ENCODE data around the gene CENPE. TPM values are rescaled to one million over a fixed set of nuclear protein-coding genes. Genes with fewer than 3 reads are reported as not detected.
A peak's percentile ranks its signal among the peaks of the same experiment; 100 is the strongest.

CENPE gene
- total RNA-seq, 1 donor from 2014 or later = 13.5 TPM

- DNase-seq (ENCODE audit: low read depth in 2 of 2) = peak in 1 of 2 donors; percentile 44
These were observed 61.3 kb downstream of the CENPE start for GRCh38 chr4:103136671-103137445.

DNA sequence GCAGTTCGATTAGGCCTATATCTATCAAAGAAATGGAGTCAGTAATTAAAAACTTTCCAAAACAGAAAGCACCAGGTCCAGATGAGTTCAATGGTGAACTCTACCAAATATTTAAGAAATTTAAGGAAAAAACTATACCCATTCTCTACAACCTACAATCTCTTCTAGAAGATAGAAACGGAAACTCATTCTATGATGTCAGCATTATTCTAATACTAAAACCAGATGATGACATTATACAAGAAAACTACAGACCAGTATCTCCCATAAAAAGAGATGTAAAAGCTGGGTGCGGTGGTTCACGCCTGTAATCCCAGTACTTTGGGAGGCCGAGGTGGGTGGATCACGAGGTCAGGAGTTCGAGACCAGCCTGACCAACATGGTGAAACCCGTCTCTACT lies 69.0 kb downstream of the CENPE start:
- DNase-seq (ENCODE audit: low read depth in 2 of 2) = no peak

DNA sequence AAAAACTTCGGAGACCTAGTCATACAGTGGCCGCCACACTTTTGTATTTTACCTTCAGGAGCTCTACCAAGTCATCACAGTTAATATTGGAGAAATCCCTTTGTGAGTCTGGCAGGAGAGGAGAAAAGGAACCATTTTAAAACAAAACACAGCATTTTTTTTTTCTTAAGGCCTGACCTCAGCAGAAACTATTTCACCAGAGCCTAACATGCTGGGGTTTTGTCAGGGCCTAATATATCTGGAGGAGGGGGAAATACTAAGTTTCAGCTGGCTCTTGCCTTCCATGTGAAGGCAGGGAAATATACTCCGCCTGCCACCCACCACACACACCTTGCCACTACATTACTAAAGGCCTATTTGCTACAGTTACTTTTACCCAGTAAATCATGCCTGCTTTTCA lies 72.0 kb downstream of the CENPE start:
- no peak for DNase-seq (ENCODE audit: low read depth in 2 of 2)

GRCh38 chr4:103123114-103123513 lies 75.0 kb downstream of the CENPE start:
- DNase-seq (ENCODE audit: low read depth in 2 of 2) = no peak

DNA sequence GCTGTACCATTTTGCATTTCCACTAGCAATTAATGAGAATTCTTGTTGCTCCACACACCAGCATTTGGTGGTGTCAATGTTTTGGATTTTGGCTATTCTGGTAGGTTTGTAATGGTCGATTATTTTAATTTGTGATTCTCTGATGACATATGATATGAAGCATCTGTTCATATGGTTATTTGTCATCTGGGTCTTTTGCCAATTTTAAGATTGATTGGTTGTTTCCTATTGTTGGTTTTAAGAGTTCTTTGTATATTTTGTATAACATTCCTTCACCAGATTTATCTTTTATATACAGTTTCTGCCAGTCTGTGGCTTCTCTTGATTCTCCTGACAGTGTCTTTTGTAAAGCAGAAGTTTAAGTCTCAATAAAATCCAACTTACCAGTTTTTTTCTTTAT lies 80.0 kb downstream of the CENPE start:
- no peak for DNase-seq (ENCODE audit: low read depth in 2 of 2)

DNA sequence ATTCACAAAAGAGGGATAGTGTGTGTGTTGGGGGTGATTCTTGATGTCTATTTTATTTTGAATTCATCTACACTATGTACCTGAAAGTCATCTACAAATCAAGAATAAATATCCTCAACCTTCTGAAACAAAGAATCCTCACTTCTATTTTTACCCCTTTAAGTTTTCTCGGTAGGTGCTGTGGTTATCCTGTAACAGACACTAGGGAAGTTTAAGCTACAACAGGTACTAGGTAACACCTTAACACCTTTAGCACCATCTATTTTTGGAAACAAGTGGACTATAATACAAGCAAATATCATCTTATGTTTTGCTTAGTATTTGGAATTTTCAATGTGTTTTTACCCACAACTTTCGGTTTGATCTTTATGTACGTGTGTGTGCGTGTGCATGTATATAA lies 86.5 kb downstream of the CENPE start:
- no peak for DNase-seq (ENCODE audit: low read depth in 2 of 2)

DNA sequence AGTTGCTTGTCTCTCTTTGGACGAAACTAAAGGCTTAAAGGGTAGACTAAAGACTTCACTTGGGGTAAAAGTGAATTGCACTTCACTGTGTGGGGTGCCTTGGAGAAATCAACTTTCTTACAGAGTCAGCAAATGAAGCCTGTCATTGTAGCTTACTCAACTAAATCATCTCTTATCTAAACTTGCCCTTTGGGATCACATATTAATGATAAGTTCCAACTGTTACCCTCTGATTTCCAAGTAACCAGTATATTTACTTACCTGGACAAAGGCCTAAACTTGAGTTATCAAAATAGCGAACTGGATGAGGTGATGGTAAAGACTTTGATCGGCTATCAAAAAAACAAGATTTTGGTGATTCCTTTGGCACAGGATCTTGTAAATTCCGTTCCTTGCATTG lies 89.6 kb downstream of the CENPE start:
- no peak for DNase-seq (ENCODE audit: low read depth in 2 of 2)

- no peak for DNase-seq (ENCODE audit: low read depth in 2 of 2)
These were observed 92.4 kb downstream of the CENPE start for GRCh38 chr4:103105558-103106356.

- no peak for DNase-seq (ENCODE audit: low read depth in 2 of 2)
These were observed 93.3 kb downstream of the CENPE start for GRCh38 chr4:103104886-103105285.

- no peak for DNase-seq (ENCODE audit: low read depth in 2 of 2)
These were observed 97.5 kb downstream of the CENPE start for GRCh38 chr4:103100691-103101090.

GRCh38 chr4:103099691-103100392 lies 98.3 kb downstream of the CENPE start, which contains the start of gene BDH2:
Gene BDH2, minus strand, starts transcription at chr4:103099834. Its CDS starts 3,580 bp downstream, at chr4:103096254.
- DNase-seq (ENCODE audit: low read depth in 2 of 2) = peak; percentile 76 to 93

- peak in 1 of 2 donors; percentile 12 for DNase-seq (ENCODE audit: low read depth in 2 of 2)
These were observed 99.2 kb downstream of the CENPE start for GRCh38 chr4:103098756-103099440.

DNA sequence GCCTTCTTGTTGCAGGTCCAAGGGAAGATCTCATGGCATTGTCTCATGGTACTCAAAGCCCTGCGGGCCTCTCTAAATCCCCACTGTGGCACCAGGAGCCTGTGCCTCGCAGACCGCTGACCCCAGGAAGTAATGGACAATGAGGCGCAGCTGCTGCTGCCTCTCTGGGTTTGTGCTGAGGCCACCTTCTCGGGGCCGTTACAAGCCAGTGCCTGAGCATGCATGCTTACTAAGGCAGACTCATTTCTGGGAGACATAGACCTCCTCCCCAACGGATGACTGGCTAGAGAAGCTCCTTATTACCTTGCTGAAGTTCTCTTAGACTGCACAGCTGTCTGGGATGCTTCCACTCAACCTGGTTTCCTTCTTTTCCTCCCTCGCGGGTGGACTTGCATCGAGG lies 99.8 kb downstream of the CENPE start:
- DNase-seq (ENCODE audit: low read depth in 2 of 2) = no peak

- DNase-seq (ENCODE audit: low read depth in 2 of 2) = no peak
These were observed 101.0 kb downstream of the CENPE start for GRCh38 chr4:103097112-103097511.

DNA sequence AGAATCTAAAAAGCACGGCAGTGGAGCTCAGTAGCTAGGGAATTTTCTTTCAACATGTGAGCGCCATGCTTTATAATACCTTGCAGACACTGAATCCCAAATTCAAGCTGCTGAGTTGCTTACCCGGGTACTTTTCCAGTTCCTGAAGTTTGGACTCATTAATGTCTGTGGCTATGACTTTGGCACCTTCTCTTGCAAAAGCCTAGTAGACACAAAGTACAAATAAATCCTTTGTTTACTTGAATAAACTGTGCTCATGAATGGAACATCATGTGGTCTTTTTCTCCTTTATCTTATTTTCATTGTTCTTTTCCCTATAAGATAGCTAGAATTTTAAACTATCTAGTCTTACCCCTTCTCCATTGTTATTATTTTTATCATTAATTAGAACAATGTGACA lies 103.1 kb downstream of the CENPE start:
- DNase-seq (ENCODE audit: low read depth in 2 of 2) = no peak

- DNase-seq (ENCODE audit: low read depth in 2 of 2) = no peak
These were observed 105.9 kb downstream of the CENPE start for GRCh38 chr4:103092245-103092644.

DNA sequence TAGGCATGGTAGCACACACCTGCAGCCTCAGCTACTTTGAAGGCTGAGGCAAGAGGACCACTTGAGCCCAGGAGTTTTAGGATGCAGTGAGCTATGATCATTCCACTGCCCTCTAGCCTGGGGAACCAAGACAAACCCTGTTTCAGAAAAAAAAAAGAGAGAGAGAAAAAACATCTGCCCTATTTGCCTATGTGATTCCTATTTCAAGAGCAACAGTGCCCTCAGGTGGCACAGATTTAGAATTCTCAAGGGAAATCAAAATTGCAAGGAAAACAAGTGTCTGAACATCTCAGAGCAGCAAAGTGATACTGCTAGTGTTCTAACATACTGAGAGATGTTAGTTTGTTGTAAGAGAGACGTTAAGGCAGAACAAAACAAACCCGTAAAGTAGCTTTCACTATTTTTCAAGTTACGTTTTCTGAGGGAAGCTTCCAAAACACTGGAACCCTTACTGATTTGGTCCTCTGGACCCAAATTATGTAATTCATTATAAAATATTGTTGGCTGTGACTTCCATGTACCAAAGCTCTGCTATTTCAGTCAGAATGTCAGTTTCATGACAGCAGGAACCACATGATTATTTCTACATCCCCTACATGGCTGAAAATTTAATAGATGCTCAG lies 106.4 kb downstream of the CENPE start:
- peak; percentile 62 to 66 for DNase-seq (ENCODE audit: low read depth in 2 of 2)

DNA sequence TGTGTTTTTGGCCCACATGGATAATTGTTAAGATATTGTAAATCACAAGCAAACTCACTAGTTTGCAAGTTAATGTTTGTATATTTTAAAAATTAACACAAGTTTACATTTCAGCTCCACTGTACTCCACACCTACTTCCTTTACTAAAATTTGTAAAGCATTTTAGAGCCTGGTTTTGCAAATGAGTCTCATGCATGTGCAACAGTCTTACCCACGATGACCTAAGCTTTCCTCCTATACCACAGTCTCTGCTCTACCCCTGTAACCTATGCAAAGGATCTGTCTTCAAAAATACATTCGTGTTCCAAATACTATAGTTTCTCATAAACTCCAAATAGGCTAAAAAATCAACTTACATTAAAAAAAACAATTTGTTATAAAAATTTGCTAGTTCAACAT lies 108.7 kb downstream of the CENPE start:
- DNase-seq (ENCODE audit: low read depth in 2 of 2) = no peak

- DNase-seq (ENCODE audit: low read depth in 2 of 2) = no peak
These were observed 111.6 kb downstream of the CENPE start for GRCh38 chr4:103086551-103086950.

GRCh38 chr4:103085555-103086196 lies 112.5 kb downstream of the CENPE start:
- DNase-seq (ENCODE audit: low read depth in 2 of 2) = no peak

- DNase-seq (ENCODE audit: low read depth in 2 of 2) = no peak
These were observed 118.5 kb downstream of the CENPE start for GRCh38 chr4:103079621-103080020.
